Sigmoid colon (tissue), 3 donors: ENCODE data around the gene SLC22A1.

Source experiments
- POLR2A ChIP-seq, 2 donors: fragments of 450-650 bp; IDR thresholded peaks; one replicate each; pipeline ENCODE4 v1.6.1; 2016; ENCODE audit warnings: antibody characterized with exemption in 2 of 2, mild to moderate bottlenecking in 2 of 2, moderate library complexity in 2 of 2
- TF ChIP-seq, protein P1 (sequence below), 4 experiments: fragments of 450-650 bp in 3 of 4; fragments of 200-600 bp in 1 of 4; IDR thresholded peaks; one replicate each; pipeline ENCODE4 v1.5.1; 2016 to 2019; ENCODE audit warnings: antibody characterized with exemption in 4 of 4, mild to moderate bottlenecking in 3 of 4, moderate library complexity in 2 of 4

DNA sequence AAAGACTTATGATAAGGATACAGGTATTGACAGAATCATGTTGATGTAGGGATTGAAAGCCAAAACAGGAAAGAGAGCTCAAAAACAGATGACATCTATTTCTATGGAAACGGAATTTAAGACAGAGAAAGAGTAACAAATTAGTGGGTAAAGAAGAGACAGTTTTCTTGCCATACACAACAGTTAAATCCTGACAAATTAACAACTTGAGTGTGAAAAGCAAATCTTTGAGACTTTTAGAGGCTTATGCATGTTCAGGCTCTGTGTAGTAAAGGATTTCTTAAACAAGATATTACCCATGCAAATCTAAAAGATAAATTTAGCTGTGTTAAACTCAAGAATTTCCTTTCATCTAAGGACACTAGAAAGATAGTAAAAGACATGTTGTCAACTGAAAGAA, 68.5 kb downstream of the SLC22A1 start:
- TF ChIP-seq POLR2A (IDR thresholded peaks at IDR 0.05) = no peak
- TF ChIP-seq, protein P1, sequence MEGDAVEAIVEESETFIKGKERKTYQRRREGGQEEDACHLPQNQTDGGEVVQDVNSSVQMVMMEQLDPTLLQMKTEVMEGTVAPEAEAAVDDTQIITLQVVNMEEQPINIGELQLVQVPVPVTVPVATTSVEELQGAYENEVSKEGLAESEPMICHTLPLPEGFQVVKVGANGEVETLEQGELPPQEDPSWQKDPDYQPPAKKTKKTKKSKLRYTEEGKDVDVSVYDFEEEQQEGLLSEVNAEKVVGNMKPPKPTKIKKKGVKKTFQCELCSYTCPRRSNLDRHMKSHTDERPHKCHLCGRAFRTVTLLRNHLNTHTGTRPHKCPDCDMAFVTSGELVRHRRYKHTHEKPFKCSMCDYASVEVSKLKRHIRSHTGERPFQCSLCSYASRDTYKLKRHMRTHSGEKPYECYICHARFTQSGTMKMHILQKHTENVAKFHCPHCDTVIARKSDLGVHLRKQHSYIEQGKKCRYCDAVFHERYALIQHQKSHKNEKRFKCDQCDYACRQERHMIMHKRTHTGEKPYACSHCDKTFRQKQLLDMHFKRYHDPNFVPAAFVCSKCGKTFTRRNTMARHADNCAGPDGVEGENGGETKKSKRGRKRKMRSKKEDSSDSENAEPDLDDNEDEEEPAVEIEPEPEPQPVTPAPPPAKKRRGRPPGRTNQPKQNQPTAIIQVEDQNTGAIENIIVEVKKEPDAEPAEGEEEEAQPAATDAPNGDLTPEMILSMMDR (IDR thresholded peaks at IDR 0.05) = no peak
